ENCODE measurements around the gene ATOSB. TPM values are rescaled to one million over a fixed set of nuclear protein-coding genes. Genes with fewer than 3 reads are reported as not detected.

ATOSB gene
- total and polyA plus RNA-seq, 2 experiments from 2014 or later: 2.3 to 6.1 TPM

DNA sequence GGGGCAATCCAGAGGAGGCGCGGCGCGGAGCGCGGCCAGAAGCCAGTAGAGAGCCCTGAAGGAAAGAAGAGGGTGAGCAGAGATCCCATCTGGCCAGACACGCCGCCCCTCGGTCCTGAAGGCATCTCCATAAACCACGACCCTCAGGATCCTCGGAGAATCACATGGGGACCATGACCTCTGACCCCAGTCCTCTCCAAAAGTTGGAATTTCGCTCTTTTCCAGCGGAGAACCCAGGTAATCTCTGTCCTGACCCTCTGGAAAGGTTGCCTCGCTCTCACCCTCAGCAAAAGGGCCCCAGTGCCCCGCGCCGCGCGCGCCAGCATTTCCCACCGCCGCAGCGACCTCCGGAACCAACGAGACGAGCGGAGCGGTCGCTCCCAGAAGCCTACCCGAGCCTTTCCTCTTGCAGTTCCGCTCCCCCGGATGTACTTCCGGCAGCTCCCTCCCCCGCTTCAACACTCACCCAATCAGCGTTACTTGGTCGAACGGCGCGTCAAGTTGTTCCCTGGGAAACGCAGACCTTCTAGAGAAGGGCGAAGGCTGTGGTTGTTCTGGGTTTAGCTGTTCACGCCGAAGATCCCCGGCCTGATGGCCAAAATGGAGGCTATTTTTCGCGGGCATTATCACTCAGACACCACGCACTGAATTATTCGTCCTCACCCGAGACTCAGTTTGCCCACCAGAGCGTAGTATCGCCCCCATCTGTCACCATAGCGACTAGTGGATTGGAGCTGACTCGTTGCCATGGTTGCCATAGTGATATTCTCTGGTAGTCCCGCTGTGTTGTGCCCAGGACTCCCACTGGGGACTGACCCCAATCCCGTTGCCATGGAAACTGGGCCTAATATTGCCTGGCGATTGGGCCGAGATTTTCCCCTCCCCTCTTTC is 12.6 kb downstream of the ATOSB start, which contains the start of gene STOML2:
TSS of gene STOML2 (minus strand) at position 363 of the 891 bp plus-strand sequence. CDS start at position 326, 37 bp downstream.
- Histone ChIP-seq H3K27ac (ENCODE audit: low read depth) (peak within 1 kb of the TSS; percentile 78), H3K4me2 (peak within 1 kb of the TSS; percentile 92), H3K79me2 (replicated peaks; ENCODE audit: insufficient read depth) (peaks cover 17% of the 10 kb centered on the region), H3K27me3 (ENCODE audit: insufficient read depth) (no peaks in the 10 kb centered on the region), H3K36me3 (ENCODE audit: insufficient read depth) (peaks cover 3% of the 10 kb centered on the region; the same call in 1 of the 2 replicates), H4K20me1 (replicated peaks; ENCODE audit: insufficient read depth) (no peaks in the 10 kb centered on the region), H3K9me2 (ENCODE audit: insufficient read depth) (no peaks in the 10 kb centered on the region), H3F3A (replicated peaks; ENCODE audit: low read depth) (peaks cover 7% of the 10 kb centered on the region), H3K4me3 (peak within 1 kb of the TSS; percentile 74), H3K4me1 (ENCODE audit: insufficient read depth) (peaks cover 11% of the 10 kb centered on the region), H2AFZ (peak within 1 kb of the TSS; percentile 77; the same call in 1 of the 2 replicates)
- Mint-ChIP-seq H3K9me3 (no peaks in the 10 kb centered on the region; the same call in 2 of the 3 replicates), H3K36me3 (ENCODE audit: low read depth) (peaks cover 43% of the 10 kb centered on the region), H3K4me3 (peak within 1 kb of the TSS; percentile 96), H3K27me3 (ENCODE audit: insufficient read depth, low read depth, poor library complexity) (peaks cover 22% of the 10 kb centered on the region), H3K4me1 (peaks cover 18% of the 10 kb centered on the region), H3K27ac (peak within 1 kb of the TSS; percentile 99)
- TF ChIP-seq CREB1 (CRISPR knock-in tag; IDR thresholded peaks at IDR 0.05; ENCODE audit: low read depth) (peak; percentile 67), EZH2phosphoT487 (IDR thresholded peaks at IDR 0.05; ENCODE audit: unreplicated experiment) (no peak), STAT1 (IDR thresholded peaks at IDR 0.05; ENCODE audit: unreplicated experiment) (no peak), ZNF114 (CRISPR knock-in tag; IDR thresholded peaks at IDR 0.05) (no peak; the same call in 1 of the 2 replicates), JUNB (IDR thresholded peaks at IDR 0.05; ENCODE audit: unreplicated experiment) (no peak), POLR2AphosphoS5 (IDR thresholded peaks at IDR 0.05; ENCODE audit: low read depth) (peak; percentile 86), EZH2 (IDR thresholded peaks at IDR 0.05; ENCODE audit: low read depth, unreplicated experiment) (no peak), ZNF331 (CRISPR knock-in tag; IDR thresholded peaks at IDR 0.05; ENCODE audit: low read depth) (no peak), NANOG (IDR thresholded peaks at IDR 0.05; ENCODE audit: borderline replicate concordance) (no peak)
- TF ChIP-seq, protein P1, sequence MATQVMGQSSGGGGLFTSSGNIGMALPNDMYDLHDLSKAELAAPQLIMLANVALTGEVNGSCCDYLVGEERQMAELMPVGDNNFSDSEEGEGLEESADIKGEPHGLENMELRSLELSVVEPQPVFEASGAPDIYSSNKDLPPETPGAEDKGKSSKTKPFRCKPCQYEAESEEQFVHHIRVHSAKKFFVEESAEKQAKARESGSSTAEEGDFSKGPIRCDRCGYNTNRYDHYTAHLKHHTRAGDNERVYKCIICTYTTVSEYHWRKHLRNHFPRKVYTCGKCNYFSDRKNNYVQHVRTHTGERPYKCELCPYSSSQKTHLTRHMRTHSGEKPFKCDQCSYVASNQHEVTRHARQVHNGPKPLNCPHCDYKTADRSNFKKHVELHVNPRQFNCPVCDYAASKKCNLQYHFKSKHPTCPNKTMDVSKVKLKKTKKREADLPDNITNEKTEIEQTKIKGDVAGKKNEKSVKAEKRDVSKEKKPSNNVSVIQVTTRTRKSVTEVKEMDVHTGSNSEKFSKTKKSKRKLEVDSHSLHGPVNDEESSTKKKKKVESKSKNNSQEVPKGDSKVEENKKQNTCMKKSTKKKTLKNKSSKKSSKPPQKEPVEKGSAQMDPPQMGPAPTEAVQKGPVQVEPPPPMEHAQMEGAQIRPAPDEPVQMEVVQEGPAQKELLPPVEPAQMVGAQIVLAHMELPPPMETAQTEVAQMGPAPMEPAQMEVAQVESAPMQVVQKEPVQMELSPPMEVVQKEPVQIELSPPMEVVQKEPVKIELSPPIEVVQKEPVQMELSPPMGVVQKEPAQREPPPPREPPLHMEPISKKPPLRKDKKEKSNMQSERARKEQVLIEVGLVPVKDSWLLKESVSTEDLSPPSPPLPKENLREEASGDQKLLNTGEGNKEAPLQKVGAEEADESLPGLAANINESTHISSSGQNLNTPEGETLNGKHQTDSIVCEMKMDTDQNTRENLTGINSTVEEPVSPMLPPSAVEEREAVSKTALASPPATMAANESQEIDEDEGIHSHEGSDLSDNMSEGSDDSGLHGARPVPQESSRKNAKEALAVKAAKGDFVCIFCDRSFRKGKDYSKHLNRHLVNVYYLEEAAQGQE (IDR thresholded peaks at IDR 0.05; ENCODE audit: unreplicated experiment): no peak
- TF ChIP-seq, protein P2, sequence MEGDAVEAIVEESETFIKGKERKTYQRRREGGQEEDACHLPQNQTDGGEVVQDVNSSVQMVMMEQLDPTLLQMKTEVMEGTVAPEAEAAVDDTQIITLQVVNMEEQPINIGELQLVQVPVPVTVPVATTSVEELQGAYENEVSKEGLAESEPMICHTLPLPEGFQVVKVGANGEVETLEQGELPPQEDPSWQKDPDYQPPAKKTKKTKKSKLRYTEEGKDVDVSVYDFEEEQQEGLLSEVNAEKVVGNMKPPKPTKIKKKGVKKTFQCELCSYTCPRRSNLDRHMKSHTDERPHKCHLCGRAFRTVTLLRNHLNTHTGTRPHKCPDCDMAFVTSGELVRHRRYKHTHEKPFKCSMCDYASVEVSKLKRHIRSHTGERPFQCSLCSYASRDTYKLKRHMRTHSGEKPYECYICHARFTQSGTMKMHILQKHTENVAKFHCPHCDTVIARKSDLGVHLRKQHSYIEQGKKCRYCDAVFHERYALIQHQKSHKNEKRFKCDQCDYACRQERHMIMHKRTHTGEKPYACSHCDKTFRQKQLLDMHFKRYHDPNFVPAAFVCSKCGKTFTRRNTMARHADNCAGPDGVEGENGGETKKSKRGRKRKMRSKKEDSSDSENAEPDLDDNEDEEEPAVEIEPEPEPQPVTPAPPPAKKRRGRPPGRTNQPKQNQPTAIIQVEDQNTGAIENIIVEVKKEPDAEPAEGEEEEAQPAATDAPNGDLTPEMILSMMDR (conservative IDR thresholded peaks at IDR 0.05; ENCODE audit: low read depth in 2 of 2): no peak
- TF ChIP-seq, protein P3, sequence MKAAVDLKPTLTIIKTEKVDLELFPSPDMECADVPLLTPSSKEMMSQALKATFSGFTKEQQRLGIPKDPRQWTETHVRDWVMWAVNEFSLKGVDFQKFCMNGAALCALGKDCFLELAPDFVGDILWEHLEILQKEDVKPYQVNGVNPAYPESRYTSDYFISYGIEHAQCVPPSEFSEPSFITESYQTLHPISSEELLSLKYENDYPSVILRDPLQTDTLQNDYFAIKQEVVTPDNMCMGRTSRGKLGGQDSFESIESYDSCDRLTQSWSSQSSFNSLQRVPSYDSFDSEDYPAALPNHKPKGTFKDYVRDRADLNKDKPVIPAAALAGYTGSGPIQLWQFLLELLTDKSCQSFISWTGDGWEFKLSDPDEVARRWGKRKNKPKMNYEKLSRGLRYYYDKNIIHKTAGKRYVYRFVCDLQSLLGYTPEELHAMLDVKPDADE (IDR thresholded peaks at IDR 0.05): peak; percentile 74; the same call in 1 of the 2 replicates
- TF ChIP-seq, protein P4, sequence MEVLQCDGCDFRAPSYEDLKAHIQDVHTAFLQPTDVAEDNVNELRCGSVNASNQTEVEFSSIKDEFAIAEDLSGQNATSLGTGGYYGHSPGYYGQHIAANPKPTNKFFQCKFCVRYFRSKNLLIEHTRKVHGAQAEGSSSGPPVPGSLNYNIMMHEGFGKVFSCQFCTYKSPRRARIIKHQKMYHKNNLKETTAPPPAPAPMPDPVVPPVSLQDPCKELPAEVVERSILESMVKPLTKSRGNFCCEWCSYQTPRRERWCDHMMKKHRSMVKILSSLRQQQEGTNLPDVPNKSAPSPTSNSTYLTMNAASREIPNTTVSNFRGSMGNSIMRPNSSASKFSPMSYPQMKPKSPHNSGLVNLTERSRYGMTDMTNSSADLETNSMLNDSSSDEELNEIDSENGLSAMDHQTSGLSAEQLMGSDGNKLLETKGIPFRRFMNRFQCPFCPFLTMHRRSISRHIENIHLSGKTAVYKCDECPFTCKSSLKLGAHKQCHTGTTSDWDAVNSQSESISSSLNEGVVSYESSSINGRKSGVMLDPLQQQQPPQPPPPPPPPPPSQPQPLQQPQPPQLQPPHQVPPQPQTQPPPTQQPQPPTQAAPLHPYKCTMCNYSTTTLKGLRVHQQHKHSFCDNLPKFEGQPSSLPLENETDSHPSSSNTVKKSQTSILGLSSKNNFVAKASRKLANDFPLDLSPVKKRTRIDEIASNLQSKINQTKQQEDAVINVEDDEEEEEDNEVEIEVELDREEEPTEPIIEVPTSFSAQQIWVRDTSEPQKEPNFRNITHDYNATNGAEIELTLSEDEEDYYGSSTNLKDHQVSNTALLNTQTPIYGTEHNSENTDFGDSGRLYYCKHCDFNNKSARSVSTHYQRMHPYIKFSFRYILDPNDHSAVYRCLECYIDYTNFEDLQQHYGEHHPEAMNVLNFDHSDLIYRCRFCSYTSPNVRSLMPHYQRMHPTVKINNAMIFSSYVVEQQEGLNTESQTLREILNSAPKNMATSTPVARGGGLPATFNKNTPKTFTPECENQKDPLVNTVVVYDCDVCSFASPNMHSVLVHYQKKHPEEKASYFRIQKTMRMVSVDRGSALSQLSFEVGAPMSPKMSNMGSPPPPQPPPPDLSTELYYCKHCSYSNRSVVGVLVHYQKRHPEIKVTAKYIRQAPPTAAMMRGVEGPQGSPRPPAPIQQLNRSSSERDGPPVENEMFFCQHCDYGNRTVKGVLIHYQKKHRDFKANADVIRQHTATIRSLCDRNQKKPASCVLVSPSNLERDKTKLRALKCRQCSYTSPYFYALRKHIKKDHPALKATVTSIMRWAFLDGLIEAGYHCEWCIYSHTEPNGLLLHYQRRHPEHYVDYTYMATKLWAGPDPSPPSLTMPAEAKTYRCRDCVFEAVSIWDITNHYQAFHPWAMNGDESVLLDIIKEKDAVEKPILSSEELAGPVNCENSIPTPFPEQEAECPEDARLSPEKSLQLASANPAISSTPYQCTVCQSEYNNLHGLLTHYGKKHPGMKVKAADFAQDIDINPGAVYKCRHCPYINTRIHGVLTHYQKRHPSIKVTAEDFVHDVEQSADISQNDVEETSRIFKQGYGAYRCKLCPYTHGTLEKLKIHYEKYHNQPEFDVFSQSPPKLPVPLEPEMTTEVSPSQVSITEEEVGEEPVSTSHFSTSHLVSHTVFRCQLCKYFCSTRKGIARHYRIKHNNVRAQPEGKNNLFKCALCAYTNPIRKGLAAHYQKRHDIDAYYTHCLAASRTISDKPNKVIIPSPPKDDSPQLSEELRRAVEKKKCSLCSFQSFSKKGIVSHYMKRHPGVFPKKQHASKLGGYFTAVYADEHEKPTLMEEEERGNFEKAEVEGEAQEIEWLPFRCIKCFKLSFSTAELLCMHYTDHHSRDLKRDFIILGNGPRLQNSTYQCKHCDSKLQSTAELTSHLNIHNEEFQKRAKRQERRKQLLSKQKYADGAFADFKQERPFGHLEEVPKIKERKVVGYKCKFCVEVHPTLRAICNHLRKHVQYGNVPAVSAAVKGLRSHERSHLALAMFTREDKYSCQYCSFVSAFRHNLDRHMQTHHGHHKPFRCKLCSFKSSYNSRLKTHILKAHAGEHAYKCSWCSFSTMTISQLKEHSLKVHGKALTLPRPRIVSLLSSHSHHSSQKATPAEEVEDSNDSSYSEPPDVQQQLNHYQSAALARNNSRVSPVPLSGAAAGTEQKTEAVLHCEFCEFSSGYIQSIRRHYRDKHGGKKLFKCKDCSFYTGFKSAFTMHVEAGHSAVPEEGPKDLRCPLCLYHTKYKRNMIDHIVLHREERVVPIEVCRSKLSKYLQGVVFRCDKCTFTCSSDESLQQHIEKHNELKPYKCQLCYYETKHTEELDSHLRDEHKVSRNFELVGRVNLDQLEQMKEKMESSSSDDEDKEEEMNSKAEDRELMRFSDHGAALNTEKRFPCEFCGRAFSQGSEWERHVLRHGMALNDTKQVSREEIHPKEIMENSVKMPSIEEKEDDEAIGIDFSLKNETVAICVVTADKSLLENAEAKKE (CRISPR knock-in tag; IDR thresholded peaks at IDR 0.05): no peak
- ATAC-seq (peak; percentile 96), DNase-seq (ENCODE audit: low spot score) (peak; percentile 99)

Measured in GM23338 (cell line).